ENCODE results near the gene ARTN.
A peak's percentile ranks its signal among the peaks of the same experiment; 100 is the strongest.

The ARTN gene

DNA sequence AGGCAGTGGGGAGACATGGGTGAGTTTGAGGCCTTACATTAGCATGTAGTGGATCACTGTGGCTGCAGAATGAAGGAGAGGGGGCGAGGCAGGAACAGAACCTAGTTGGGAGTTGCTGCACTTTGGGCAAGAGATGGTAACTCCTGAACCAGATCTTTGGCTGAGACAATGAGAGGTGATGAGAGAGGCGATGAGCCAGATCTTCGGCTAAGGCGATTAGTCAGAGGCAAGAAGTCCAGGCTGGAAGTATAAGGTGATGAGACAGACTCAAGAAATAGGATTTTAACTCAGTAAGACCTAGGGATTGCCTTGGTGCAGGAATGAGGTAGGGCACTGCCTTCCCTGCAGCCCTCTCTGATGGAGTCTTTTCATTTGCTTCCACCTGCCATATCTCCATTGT lies 9.1 kb upstream of the ARTN start:
- DNase-seq (ENCODE audit: low read depth), result no peak

DNA sequence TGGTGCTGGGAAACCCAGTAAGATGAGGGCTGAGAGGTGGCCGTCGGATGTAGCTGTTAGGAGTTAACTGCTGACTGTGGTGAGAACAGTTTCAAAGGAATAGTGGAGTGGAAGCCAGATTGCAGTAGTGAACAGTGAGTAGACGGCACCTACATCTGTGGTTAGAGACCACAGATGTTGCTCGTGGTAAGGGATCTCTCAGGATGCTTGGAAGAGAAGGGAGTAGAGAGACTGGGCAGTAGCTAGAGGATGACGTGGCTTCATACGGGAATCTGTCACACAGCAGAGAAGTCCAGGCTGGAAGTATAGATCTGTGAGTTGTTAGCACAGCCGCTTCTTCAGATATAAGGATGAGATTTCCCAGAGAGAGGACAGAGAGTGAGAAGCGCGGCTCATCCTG lies 7.8 kb upstream of the ARTN start:
- DNase-seq (ENCODE audit: low read depth), result no peak

DNA sequence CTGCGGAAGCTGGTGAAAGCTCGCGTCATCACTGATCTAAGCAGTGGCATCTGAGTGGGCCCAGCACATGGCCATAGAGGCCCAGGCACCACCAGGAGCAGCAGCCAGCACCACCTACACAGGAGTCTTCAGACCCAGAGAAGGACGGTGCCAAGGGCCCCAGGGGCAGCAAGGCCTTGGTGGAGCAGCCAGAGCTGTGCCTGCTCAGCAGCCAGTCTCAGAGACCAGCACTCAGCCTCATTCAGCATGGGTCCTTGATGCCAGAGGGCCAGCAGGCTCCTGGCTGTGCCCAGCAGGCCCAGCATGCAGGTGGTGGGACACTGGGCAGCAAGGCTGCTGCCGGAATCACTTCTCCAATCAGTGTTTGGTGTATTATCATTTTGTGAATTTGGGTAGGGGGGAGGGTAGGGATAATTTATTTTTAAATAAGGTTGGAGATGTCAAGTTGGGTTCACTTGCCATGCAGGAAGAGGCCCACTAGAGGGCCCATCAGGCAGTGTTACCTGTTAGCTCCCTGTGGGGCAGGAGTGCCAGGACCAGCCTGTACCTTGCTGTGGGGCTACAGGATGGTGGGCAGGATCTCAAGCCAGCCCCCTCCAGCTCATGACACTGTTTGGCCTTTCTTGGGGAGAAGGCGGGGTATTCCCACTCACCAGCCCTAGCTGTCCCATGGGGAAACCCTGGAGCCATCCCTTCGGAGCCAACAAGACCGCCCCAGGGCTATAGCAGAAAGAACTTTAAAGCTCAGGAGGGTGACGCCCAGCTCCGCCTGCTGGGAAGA lies 3.2 kb upstream of the ARTN start:
- DNase-seq (ENCODE audit: low read depth), result no peak

DNA sequence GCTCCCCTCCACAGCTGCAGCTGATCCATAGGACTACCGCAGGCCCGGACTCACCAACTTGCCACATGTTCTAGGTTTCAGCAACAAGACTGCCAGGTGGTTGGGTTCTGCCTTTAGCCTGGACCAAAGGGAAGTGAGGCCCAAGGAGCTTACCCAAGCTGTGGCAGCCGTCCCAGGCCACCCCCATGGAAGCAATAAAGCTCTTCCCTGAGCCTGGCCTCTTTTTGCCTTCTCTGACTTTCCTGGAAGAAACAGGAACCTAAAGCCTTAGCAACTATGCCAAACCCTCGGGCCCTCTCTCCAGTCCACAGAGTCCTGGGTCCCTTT lies 2.7 kb upstream of the ARTN start:
- DNase-seq (ENCODE audit: low read depth), result no peak

DNA sequence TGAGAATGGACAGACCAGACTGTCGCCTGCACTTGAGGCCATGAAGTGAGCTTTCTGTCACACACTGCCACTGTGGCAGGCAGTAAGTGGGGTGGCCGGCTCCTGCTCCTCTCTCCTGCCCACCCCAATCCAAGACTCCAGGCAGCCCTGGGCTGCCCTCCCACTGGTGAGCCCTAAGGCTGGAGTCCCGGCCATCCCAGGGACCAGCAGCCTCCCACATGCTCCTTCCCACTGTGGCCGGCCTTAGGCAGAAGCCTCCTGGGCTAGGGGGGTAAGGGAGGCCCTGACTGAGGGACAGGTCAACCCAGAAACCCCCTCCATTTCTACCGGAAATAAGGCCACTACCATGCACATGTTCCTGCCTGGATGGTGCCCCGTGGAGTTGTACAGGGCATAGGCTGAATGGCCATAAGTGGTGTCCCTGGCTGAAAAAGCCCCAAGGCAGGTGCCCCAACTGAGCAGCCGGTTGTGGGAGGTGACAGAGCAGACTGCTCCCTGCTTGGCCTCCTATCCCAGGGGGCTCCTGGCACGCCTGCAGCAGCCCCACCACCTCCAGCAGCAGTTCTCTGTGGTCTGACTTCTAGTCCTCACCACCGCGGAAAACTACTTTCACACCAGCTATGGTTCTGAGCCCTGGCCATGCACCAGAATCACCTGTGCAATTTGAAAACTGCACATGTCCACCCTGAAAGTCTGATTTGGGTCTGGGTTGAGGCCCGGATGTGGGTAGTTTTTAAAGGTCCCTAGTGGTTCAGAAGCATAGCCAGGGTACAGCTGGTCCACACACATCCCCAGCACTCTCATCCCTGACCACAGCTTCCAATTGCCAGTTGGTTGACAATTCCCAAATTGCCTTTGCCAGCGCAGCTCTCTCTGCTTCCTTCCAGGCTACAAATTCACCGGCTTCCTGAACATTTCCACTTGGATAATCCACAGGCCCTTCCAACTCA lies 1.6 kb upstream of the ARTN start:
- no peak for DNase-seq (ENCODE audit: low read depth)

DNA sequence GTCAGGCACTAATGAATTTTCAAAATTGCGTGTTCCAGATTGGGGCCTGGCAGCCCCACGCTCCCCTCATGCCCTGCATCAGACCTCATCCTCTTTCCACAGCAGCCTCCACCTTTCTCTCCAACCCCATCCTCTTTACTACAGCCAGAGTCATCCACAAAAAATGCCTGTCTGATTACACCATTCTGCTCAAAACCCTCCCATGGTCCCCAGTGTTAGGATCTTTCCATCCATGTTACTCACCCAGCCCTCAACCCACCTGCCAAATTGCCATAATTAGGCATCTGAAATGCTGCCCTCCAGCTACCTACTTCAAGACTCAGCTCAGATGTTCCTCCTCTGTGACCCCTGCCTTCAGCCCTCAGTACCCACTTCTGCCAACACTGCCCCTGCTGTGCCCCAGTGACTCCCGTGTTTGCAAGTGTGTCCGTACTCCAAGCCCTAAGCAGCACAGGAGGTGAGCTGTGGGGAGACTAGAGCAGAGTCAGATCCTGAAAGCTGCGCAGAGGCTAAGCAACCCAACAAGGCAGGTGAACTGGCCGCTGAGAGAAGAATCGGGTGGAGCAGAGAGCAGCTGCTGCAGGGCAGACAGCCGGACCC lies 715 bp upstream of the ARTN start:
- DNase-seq (ENCODE audit: low read depth), result no peak

DNA sequence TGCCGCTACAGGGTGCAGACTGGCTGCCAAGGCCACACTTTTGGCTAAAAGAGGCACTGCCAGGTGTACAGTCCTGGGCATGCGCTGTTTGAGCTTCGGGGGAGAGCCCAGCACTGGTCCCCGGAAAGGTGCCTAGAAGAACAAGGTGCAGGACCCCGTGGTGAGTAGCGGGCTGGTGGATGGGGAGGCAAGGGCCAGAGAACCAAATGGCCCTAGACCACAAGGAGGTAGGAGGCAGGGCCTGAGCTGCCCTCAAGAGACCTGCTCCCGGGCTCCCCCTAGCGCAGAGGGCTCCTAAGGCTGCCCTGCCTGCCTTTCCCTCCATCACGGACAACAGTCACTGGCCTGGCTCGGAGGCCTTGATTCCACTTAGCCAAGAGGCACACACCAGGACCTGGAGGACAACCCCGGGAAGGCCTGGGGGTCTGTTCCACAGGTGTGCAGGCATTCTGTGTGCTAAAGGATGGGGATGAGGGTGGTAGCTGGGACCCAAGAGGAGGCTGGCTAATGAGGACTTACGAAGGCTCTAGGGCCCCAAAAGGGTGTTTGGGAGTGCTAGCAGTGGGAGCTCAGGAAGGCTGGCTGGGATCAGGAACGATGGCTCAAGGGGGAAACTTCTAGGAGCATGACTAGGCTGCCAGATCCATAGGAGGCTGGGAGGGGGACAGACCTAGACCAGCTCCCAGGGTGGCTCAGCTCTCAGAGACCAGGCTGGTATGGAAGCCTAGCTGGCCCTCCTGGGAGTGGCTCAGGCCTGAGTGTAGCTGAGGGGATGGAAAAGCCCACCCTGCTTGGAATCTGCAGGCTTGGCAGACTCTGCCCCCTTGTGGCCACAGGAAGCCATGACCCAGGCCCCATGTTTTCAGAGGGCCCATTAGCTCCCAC lies 742 bp downstream of the ARTN start:
- DNase-seq (ENCODE audit: low read depth), result no peak

DNA sequence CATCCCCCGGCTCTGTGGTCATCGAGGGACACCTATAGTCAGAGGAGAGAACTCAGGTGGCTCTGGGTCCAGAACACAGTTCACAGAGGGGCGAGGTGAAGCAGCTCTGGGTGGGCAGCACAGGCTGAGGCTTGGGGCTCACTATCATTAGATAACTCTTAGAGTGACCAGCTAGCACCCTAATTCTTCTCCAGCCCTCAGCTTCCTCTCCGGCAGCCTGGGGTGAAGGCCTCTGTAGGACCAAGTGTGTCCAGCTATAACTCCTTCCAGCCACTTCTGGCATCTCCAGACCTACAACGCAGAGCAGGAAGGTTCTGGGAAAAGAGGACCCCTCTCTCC lies 1.4 kb downstream of the ARTN start:
- no peak for DNase-seq (ENCODE audit: low read depth)

DNA sequence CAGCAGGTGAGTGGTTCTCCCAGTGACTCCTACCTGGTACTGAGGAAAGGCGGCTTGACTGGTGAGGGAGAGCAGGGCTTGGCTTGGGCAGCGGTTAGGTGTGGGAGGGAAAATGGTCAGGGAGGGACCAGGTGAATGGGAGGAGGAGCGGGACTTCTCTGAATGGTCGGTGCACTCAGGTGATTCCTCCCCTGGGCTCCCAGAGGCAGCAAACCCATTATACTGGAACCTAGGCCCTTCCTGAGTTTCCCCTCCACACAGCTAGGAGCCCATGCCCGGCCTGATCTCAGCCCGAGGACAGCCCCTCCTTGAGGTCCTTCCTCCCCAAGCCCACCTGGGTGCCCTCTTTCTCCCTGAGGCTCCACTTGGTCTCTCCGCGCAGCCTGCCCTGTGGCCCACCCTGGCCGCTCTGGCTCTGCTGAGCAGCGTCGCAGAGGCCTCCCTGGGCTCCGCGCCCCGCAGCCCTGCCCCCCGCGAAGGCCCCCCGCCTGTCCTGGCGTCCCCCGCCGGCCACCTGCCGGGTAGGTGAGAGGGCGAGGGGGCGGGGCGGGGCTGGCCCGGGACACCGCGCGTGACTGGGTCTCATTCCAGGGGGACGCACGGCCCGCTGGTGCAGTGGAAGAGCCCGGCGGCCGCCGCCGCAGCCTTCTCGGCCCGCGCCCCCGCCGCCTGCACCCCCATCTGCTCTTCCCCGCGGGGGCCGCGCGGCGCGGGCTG lies 2.3 kb downstream of the ARTN start:
- DNase-seq (ENCODE audit: low read depth), result no peak

DNA sequence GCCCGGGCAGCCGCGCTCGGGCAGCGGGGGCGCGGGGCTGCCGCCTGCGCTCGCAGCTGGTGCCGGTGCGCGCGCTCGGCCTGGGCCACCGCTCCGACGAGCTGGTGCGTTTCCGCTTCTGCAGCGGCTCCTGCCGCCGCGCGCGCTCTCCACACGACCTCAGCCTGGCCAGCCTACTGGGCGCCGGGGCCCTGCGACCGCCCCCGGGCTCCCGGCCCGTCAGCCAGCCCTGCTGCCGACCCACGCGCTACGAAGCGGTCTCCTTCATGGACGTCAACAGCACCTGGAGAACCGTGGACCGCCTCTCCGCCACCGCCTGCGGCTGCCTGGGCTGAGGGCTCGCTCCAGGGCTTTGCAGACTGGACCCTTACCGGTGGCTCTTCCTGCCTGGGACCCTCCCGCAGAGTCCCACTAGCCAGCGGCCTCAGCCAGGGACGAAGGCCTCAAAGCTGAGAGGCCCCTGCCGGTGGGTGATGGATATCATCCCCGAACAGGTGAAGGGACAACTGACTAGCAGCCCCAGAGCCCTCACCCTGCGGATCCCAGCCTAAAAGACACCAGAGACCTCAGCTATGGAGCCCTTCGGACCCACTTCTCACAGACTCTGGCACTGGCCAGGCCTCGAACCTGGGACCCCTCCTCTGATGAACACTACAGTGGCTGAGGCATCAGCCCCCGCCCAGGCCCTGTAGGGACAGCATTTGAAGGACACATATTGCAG lies 3.0 kb downstream of the ARTN start:
- no peak for DNase-seq (ENCODE audit: low read depth)

DNA sequence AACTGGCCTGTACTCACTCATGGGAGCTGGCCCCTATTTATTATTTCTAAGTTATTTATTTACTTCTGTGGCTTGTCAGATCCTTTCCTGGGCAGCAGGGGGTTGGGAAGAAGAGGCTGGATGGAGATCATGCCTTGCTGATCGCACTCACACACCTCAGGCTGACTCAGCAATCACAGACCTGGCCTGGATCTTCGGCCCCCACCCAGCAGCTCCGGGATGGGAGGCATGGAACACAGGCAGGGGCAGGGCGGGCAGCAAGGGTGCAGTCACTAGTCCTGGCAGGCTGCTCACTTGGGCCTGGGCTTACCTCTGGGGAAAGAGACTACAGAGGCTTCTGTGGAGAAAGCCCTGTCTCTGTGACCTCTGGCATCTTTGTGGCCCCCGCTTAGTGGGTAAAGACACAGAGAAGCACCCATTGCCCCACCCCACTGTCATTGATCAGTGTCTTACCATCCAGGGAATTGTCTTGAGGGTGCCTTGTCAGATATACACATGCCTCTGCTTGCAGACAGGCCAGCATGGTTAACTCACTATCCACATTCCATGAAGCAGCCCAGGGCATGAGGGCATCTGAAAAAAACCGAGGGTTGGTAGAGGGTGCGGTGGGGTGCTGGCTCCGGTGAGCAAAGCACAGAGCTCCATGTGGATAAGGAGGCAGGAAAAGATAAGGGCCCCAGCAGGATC lies 3.7 kb downstream of the ARTN start:
- no peak for DNase-seq (ENCODE audit: low read depth)

DNA sequence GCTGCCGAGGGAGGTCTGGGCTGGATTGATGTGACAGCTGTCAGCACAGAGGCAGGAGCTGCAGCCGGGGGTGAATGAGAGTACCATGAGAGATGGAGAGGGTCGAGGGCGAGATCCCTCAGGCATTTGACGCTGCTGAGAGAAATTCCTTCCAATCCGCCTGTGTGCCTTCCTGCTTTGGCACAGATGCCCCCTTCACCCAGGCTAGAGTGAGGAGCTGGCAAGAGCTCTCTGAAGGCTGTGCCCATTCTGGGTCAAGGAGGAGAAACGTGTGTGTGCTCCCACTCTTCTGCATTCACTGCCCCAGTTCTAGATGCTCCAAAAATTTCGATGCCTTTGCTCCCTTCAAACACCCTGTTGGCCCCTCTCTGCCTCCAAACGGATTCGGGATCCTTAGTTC lies 4.8 kb downstream of the ARTN start:
- no peak for DNase-seq (ENCODE audit: low read depth)

DNA sequence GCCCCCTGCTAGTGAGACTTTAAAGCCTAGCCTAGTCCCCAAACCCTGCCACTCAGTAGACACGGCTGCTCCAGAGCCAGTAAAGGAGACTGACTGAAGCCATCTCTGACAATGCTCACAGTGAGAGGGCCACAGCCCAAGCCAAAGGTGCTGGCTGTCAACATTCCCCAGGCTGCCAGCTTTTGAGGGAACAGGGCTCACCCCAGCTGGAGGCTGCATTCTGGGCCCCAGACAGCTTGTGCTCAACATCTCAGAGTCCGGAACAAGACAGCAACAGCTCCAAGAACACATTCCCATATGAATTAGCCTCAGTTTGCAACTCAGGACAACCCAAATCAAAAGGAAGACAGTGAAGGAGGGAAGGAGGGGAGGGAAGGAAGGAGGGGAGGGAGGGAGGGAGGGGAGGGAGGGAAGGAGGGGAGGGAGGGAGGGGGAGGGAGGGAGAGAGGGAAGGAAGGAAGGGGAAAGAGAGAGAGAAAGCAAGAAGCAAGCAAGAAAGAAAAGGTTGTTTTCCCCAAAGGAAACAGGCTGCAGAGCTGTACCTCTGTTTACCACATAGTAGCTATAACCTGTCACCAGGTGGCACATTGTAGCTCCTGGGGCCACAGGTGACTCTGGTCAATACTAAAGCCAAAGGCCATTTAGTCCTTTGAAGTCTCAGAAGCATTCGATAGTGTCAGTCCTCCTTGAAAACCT lies 5.4 kb downstream of the ARTN start:
- DNase-seq (ENCODE audit: low read depth), result no peak

DNA sequence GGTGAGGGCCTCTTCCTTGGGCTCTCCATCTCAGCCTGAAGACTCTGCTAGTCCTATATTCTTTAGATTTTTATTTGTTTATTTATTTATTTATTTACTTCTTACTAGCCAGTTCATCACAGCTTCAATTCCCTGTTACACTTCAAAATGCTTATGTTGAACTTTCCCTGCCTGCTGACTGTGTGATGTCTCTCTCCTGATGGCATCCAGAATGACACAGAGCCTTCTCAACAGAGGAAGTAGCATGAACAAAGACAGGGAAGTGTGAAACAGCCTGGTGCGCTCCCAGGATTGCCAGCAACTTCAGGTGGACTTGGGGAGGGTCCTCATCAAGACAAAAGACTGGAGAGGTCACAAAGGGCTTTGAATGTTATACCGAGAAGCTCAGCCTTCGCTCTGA lies 8.8 kb downstream of the ARTN start:
- DNase-seq (ENCODE audit: low read depth), result no peak

DNA sequence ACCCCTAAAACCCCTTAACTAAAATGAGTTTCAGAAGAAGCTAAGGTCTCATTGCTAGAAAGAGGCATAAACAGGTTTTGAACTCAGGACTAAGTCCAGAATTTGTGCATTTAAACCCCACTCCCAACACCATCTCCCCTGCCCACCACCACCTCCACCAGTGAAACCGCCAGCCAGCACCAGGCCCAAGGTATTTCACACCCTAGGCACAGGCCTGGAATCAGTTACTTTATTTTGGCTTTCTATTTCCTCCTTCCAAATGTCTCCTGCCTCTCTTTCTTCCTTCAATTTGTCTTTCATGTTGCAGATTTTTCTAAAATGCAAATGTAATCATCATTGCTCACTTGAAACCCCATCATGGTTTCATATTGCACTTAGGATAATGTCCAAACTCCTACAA lies 11.3 kb downstream of the ARTN start:
- no peak for DNase-seq (ENCODE audit: low read depth)

DNA sequence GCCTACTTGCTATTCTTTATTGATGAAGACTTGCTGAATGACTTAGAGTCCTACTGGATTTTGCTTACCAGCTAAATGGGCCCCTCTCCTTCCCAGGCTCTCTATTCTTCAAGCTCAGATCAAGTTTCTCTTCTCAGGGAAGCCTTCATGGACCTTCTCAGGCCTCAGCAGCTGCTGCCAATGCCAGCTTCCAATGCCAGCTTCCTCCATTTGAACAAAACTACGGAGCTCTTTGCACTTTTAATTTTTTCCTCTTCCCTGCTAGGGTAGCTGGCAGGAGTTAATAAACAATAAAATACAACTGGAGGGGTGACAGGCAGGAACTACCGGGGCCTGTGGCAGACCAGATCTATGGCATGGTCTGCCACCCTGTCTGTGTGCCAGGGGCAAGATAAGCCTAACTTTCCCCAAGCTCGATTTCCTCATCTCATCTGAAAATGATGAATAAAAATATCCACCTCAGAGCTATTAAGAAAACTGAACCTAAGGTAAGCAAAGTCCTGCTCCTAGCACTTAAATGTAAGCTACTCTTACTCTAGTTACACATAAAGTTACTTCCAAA lies 12.2 kb downstream of the ARTN start:
- no peak for DNase-seq (ENCODE audit: low read depth)

DNA sequence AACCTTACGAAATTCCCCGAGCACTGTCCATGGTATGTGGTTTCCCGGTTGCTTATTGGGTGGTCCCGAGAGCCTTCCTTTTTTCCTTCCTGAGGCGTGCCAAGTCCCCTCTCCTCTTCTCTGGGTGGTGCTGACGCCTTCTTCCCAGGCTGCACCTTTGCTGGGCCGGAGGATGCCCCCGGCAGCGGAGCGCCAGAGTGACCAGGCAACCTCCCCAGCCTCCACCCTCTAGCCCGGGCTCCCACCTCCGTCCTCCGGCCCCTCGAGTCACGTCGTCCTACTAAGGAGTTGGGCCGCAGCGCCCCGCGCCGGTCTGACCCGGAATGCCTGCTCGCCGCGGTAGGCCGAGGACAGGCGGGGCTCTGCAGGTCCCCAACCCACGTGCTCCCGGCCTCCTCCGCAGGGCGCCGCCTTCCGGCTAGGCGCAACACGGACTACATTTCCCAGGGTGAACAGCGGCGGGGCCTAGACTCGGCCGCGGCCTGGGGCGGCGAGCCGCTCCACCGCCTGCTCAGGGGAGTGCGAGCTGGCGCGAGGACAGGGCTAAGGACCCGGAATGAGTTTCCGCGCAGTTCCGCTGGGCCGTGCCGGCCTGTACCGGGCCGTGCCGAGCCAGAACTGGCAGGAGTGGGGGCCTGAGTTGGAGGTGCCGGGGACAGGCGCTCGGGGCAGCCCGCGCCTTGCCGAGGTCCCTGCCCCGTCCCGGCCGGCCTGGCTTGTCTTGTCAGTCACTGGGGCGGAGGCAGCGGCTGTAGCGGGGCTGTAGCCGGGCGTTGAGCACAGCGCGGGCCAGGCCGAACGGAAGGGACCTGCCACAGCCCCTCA lies 12.8 kb downstream of the ARTN start, which contains the start of gene IPO13:
Gene IPO13 (plus strand): TSS at position 715 of the 825 bp plus-strand sequence. CDS start 651 bp downstream, outside the sequence.
- DNase-seq (ENCODE audit: low read depth), result peak; percentile 74
